ENCODE data around the gene BLOC1S2.
"Not testable (repeated sequence)": the region's sequence is repeated elsewhere in the genome, so short reads cannot be mapped to it uniquely, and the experiment has no call there.

GRCh38 chr10:100301123-100301522 is 14.6 kb upstream of the BLOC1S2 start:
- TF ChIP-seq CTCF, POLR2A (IDR thresholded peaks at IDR 0.05): not testable (repeated sequence)
